GM04503 (cell line): ENCODE measurements around the gene TXNL4A.

Experiments
- DNase-seq: peaks from one replicate; pipeline ENCODE4 v3.0.0-alpha.2; 2012; ENCODE audit warnings: low read depth

TXNL4A gene

DNA sequence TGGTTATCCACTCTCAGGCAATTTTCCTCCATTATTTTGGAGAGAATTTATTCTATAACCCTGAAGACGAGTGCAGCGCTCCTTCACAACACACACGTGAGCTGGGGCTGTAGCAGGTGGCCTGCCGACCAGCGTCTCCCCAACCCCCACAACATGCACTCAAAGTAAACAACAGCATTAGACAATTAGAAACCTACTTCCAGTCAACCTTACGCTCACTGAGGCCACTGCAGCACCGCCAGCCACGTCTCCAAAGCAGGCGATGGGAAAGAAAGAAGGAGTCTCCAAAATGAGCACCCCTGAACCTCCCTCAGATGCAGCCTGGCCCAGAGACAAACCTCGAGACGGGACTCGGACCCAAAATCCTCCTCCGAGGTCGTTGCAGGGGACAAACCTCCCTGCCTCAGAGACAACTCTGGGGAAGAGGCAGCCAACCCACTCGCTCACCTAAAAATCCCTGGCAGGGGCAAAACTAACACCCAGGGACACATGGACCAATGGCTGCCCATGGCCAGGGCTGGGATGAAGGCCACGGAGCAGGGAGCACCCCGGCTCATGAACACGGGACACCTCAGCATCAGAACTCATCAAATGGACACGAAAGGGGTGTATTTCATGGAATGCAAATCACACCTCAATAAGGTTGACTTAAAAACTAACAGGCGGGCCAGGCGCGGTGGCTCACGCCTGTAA lies 39.5 kb downstream of the TXNL4A start:
- DNase-seq, result no peak

DNA sequence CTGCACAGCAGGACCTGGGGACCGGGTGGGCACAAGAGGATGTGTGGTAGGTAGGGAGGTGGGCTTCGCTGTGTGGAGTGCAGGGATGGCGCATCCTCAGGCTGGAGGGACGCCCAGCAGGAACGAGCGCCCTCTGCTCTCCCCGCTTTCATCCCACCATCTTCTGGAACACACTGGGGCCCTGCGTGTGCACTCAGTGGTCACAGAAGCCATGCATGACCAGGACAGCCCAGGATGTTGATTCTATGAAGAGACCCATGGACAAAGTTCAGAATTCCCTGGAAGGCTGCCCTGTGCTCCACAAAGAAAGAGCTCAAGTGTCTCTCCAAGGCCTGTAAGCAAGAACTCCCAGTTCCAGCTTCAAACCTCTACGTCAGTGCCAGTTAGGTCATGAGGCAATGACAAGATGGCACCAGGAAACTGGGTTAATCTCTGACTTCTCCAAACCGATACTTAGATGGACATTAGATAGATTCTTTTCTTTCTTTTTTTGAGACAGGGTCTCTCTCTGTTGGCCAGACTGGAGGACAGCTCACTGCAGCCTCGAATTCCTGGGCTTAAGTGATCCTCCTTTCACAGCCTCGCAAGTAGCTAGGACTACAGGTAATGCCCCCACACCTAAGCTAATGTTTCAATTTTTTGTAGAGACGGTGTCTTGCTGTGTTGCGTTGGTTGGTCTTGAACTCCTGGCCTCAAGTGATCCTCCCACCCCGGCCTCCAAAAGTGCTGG lies 40.3 kb downstream of the TXNL4A start:
- no peak for DNase-seq

GRCh38 chr18:79947054-79947755 lies 41.2 kb downstream of the TXNL4A start:
- peak; percentile 37 for DNase-seq

DNA sequence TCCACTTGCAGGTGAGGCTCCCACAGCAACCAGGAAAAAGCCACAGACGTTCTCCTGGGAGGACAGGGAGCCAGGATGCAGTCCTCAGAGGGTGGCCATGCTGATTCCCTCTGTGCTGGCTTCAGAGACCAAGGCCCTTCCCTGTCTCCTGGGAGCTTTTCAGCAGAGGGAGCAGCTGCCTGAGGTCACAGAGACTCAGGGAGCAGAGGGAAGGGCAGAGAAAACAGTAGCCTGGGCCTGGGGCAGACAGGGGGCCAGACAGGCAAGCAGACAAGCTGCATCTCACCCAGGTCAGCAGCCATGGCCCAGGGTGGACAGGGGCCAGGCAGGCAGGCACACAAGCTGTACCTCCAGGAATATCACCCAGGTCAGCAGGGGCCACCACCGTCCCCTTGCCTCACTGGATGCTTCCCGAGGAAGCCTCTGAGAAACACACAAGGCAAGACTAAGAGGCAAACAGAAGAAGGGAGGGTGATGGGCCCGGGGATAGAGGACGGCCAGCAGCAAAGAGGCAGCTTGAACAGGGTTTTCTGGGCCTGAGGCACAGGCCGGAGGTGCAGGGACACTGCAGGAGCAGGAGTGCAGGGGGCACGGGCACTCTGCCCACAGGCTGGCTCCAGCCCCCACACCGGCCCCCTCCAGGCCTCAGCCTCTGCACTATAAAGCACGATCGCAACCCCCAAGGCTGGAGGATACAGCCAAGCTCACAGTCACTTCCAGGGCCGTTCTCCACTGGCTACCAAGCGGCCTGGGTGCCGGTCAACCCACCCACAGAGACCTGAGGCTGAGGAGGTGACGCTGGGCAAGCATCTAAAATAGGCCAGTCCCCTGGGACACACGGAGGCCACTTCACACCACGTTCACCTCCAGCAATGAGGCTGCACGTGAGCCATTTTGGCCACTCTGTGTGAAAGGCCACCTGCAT lies 43.0 kb downstream of the TXNL4A start:
- no peak for DNase-seq

- DNase-seq, result no peak
Observed at GRCh38 chr18:79944746-79945117, 43.6 kb downstream of the TXNL4A start.

DNA sequence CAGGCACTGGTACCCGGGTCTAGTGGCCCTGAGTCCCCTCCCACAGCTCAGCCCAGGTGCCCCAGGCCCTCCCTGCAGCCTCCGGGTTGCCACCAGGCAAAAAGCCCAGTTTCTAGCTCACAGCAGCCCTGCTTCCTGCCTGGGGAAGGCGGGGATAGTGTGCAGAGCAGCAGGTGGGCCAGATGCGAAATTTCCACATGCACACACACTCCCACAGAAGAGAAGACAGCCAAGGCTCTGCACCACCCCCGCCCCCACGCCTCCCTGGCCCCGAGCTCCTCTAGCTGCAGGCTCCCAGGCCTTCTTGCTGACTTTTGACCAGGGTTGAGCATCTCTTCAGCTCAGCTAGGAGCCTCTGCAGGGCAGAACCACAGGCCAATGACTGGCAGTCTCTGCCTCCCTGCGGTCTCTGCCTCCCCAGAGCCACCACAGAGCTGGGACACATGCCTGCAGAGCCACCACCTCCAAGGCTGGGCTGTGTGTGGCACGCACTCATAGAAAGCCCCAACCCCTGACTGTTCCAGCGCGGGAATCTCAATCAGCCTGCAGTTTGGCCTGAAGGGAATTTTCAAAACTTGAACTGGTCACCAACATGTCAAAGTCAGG lies 44.1 kb downstream of the TXNL4A start:
- no peak for DNase-seq

GRCh38 chr18:79943608-79944125 lies 44.7 kb downstream of the TXNL4A start:
- no peak for DNase-seq

DNA sequence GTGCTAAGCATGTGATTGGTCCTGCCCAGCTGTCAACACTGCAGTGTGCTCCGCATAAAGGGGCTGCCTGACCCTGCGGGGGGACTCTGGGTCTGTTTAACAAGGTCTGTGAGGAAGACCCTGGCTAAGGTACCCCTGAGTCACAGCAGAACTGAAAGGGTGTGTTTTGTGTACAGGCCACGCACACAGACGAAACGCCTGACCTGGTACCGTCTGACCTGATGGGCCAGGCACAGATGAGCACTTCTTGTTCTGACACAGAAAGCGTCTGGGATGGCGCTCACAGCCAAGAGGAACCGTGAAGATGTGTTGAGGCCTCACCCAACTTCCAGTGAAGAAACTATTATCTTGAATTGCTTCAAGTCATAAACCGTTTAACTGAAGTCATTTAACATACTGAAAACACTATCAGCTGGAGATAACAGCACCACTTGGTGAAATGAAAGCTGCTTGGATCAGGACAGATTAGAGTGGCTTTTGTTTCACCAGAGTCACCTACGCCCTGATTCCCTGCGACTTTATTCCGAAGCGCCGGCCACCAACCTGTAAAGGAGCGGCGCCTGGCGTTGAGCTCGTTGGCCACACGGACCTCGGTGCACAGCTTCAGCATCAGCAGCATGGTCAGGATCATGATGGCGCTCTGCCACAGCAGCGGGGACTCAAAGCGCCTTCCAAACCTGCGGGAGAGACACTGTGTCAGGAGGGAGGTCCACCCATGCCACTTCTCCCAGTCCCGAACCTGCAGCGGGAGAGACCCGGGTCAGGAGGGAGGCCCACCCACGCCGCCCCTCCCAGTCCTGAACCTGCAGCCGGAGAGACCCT lies 45.4 kb downstream of the TXNL4A start:
- DNase-seq, result no peak

DNA sequence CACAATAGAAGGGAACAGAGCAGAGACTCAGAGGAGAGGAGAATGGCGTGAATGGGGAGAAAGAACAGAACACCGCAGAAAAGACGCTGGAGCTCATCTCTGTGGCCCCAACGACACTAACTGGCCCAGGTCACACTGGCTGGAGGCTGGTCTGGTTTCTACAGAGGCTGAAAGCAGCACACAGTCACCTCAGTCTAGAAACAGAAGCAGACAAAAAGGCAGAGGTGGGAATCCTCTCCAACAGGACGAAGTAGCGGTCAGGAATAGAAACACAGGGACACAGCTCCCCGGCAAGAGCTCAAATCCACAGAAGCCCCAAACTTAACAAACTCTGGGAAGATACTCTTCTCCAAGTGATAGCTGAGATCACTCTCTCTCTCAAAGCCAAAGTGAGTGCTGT lies 46.2 kb downstream of the TXNL4A start:
- no peak for DNase-seq

DNA sequence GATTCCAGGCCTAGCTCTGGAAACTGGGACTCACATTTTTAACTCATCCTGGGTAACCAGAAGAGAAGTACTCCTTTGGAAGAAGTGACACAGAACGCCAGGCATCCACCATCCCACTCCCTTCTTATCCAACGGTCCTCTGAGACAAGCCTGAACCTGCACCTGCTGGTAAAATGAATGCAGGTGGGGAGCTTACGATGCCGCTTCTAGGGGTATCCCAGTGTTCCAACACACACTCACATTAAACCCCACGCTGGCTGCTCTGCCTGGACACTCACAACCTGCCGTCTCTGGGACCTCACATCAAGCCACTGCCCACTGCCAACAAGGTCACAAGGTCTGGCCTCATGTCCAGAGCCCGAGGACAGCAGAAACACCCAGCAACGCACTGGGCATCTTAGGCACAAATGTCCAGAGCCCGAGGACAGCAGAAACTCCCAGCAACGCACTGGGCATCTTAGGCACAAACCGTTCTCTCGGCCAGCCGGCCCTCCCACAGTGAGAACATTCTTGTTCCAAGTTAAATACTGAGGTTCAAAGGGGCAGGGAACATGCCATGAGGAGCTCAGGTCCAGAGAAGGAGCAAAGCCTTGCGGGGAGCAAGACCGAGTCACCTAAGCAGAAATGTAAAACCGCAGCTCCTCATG lies 46.8 kb downstream of the TXNL4A start:
- no peak for DNase-seq

GRCh38 chr18:79940814-79941472 lies 47.4 kb downstream of the TXNL4A start:
- DNase-seq, result no peak

- no peak for DNase-seq
Observed at GRCh38 chr18:79940126-79940813, 48.1 kb downstream of the TXNL4A start.

- DNase-seq, result no peak
Observed at GRCh38 chr18:79939096-79939495, 49.3 kb downstream of the TXNL4A start.

DNA sequence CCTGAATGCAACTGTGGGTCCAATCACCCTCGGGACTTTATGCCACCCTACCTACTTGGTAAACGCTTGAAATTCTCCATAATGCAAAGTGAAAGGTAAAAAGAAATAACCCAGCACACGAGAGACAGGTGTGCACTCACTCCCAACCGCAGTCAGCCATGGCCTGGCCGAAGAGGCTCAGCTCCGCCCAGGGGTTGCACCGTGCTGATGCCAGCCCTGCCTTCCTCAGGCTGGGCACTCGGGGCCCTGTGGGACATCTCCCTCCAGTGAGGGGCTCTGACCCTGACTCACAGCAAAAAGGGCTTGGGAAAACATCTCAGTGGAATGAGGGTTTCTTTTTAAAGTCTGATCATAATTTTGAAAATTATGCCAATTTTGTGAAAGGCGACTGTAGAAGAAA lies 50.2 kb downstream of the TXNL4A start:
- no peak for DNase-seq

- no peak for DNase-seq
Observed at GRCh38 chr18:79937103-79937860, 51.1 kb downstream of the TXNL4A start.

GRCh38 chr18:79936641-79937040 lies 51.7 kb downstream of the TXNL4A start:
- DNase-seq, result no peak

DNA sequence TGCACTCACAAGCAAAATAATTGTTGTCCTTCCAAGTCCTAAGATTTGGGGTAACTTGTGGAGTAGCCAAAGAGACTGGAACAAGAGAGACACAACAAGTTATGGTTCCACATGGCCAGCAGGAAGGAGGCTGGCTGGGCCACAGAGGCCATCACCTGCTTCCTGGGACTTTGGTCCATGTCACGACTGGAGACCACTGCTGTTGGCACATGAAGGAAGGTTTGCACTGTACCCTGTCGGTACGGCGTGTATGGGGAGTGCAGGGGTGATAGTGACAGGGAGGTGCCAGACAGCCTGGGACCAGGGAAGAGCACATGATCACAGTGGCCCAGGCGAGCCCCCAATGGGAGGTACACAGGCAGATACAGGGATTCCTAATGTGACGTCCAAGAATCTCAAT lies 52.4 kb downstream of the TXNL4A start:
- DNase-seq, result no peak

DNA sequence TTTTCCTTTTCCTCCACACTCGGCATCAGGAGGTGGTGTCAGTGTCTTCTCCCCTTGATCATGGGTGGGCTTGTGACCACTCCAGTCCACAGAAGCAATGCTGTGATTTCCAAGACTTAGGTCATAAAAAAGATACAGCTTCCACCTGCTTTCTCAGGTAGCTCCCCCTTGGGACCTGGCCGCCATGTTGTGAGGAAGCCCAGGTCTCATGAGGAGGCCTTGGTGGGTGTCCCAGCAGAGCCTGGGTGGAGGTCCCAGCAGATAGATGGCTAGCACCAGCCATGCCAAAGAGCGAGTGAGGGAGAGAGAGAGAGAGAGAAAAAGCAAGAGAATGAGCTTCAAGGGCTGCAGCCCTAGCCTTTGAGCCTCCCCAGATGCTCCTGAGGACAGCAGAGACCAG lies 52.9 kb downstream of the TXNL4A start:
- DNase-seq, result no peak
